ENCODE data around the gene IL20RB. TPM values are rescaled to one million over a fixed set of nuclear protein-coding genes. Genes with fewer than 3 reads are reported as not detected.
"Not testable (repeated sequence)": the region's sequence is repeated elsewhere in the genome, so short reads cannot be mapped to it uniquely, and the experiment has no call there.

Gene IL20RB
- total RNA-seq, 1 experiment from 2014 or later = 3.6 TPM

GRCh38 chr3:136954980-136955780, 2.6 kb upstream of the IL20RB start:
- DNase-seq (ENCODE audit: low read depth in 1 of 2, low spot score in 2 of 2) = peak in 1 of 2 experiments; percentile 38
- Histone ChIP-seq H3K9me3 (replicated peaks) (no peaks in the 10 kb centered on the region), H3K27me3 (replicated peaks) (no peaks in the 10 kb centered on the region), H3K4me3 (no peak overlapping the region), H3K36me3 (no peaks in the 10 kb centered on the region), H3K27ac (peak overlapping the region; percentile 77), H3K4me1 (replicated peaks) (peaks cover 59% of the 10 kb centered on the region)

- no peaks in the 10 kb centered on the region for H3K27me3 ChIP-seq (replicated peaks)
- H3K9me3 ChIP-seq (replicated peaks) = no peaks in the 10 kb centered on the region
- peak; percentile 74 to 81 for DNase-seq (ENCODE audit: low read depth in 1 of 2, low spot score in 2 of 2)
- H3K4me3 ChIP-seq = no peak overlapping the region
- H3K4me1 ChIP-seq (replicated peaks) = peaks cover 64% of the 10 kb centered on the region
- H3K27ac ChIP-seq = peak overlapping the region; percentile 77
- no peaks in the 10 kb centered on the region for H3K36me3 ChIP-seq
Measured at GRCh38 chr3:136955813-136956212, 2.0 kb upstream of the IL20RB start.

DNA sequence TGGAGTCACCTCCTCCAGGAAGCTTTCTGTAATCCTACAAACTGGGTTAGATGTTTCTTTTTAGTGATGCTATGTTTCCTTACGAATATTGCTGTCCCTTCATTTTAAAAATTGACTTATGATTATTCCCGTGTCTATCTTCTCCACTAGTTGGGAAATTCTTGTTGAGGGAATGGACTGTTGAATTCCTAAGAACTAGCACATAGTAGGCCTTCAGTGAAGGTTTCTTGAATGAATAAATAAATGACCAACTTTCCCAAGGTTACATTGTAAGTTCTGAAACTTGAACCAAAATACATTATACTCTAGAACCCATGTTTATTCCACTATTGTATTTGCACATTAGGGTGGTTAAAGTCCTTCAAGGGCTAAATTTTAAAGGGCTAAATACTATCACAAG, 812 bp upstream of the IL20RB start:
- Histone ChIP-seq H3K27ac (0 out of 2 replicates have a peak overlapping the region, but pooled peaks have one; percentile 45), H3K27me3 (replicated peaks) (no peaks in the 10 kb centered on the region), H3K4me1 (replicated peaks) (peaks cover 69% of the 10 kb centered on the region), H3K4me3 (no peak overlapping the region), H3K9me3 (replicated peaks) (no peaks in the 10 kb centered on the region), H3K36me3 (no peaks in the 10 kb centered on the region)
- no peak for DNase-seq (ENCODE audit: low read depth in 1 of 2, low spot score in 2 of 2)

DNA sequence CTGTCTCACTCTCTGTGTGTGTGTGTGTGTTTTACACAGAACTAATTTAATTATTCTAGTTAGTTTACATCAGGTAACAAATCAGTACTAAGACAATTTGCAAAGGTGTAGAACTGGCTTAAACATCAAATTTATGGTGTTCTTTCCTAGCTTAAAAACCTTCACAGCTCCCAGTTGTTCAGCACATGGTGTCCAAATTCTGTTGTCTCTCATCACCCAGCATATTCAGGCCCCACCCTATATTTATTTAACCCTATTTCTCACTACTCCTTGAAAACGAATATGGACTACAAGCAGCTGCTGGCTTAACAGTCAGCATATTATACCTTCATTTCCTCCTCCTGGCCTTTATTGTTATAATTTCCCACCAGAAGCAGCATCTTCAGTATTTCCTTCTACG, 1.2 kb downstream of the IL20RB start:
- H3K27me3 ChIP-seq (replicated peaks) = no peaks in the 10 kb centered on the region
- no peak overlapping the region for H3K27ac ChIP-seq
- no peak overlapping the region for H3K4me3 ChIP-seq
- peaks cover 55% of the 10 kb centered on the region for H3K4me1 ChIP-seq (replicated peaks)
- H3K36me3 ChIP-seq = no peaks in the 10 kb centered on the region
- no peaks in the 10 kb centered on the region for H3K9me3 ChIP-seq (replicated peaks)
- no peak for DNase-seq (ENCODE audit: low read depth in 1 of 2, low spot score in 2 of 2)

GRCh38 chr3:136959599-136959998, 1.8 kb downstream of the IL20RB start:
- H3K36me3 ChIP-seq = no peaks in the 10 kb centered on the region
- peaks cover 49% of the 10 kb centered on the region for H3K4me1 ChIP-seq (replicated peaks)
- no peak overlapping the region for H3K4me3 ChIP-seq
- H3K27me3 ChIP-seq (replicated peaks) = no peaks in the 10 kb centered on the region
- no peak overlapping the region for H3K27ac ChIP-seq
- H3K9me3 ChIP-seq (replicated peaks) = no peaks in the 10 kb centered on the region
- no peak for DNase-seq (ENCODE audit: low read depth in 1 of 2, low spot score in 2 of 2)

DNA sequence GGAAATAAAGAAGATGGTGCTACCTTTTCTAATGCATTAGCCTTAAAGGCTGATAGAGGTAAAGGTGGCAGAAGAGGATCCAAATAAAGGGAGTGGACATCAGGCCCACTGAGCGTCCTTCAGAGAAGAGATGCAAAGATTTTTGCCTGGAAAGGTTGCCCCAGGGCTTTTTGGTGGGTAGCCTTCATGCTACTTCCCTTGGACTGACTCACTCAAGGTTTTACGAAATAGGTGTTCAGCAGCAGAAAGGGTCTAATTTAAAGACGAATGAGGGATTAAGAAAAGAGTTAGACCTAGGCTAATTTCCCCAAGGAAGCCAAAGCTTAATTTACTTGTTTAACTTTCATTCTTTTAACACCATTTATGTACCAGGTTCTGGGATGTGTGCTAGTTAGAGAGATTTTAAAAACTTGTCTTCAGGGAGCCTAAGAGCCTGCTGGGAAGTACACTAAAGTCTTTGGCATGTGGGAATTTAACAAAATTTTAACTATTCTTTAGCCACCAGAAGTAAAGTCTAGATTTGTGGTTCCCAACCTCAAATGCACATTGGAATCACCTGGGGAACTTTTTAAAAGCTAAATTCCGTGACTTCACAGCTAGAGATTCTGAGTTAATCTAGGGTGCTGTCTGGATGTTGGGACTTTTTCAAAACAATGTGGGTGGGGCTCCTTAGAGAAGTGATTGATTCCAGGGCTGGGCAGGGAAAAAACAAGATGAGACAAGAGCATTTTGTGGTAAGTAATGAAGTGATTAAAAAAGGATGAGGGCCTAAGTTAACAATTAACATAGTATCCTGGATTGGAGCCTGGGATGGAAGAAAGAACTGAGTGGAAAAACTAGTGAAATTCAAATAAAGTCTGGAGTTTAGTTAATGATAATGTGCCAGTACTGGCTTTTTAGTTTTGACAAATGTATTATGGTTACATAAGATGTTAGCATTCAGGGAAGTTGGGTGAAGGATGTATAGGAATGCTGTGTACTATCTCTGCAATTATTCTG, 3.4 kb downstream of the IL20RB start:
- no peak overlapping the region for H3K27ac ChIP-seq
- H3K4me3 ChIP-seq = no peak overlapping the region
- no peaks in the 10 kb centered on the region for H3K9me3 ChIP-seq (replicated peaks)
- peaks cover 34% of the 10 kb centered on the region for H3K4me1 ChIP-seq (replicated peaks)
- no peak for DNase-seq (ENCODE audit: low read depth in 1 of 2, low spot score in 2 of 2)
- H3K27me3 ChIP-seq (replicated peaks) = no peaks in the 10 kb centered on the region
- no peaks in the 10 kb centered on the region for H3K36me3 ChIP-seq

GRCh38 chr3:136962927-136963326, 5.1 kb downstream of the IL20RB start:
- Histone ChIP-seq H3K4me3 (no peak overlapping the region), H3K27me3 (replicated peaks) (no peaks in the 10 kb centered on the region), H3K9me3 (replicated peaks) (no peaks in the 10 kb centered on the region), H3K27ac (no peak overlapping the region), H3K4me1 (replicated peaks) (peaks cover 16% of the 10 kb centered on the region), H3K36me3 (no peaks in the 10 kb centered on the region)
- no peak for DNase-seq (ENCODE audit: low read depth in 1 of 2, low spot score in 2 of 2)

GRCh38 chr3:136969539-136969938, 11.8 kb downstream of the IL20RB start:
- not testable (repeated sequence) for H3K36me3 ChIP-seq; H3K27me3 ChIP-seq (replicated peaks); H3K4me3 ChIP-seq; H3K4me1 ChIP-seq (replicated peaks); H3K9me3 ChIP-seq (replicated peaks); DNase-seq (ENCODE audit: low read depth in 1 of 2, low spot score in 2 of 2); H3K27ac ChIP-seq

GRCh38 chr3:136973352-136973751, 15.6 kb downstream of the IL20RB start:
- H3K36me3 ChIP-seq = no peaks in the 10 kb centered on the region
- H3K4me3 ChIP-seq = no peak overlapping the region
- no peaks in the 10 kb centered on the region for H3K9me3 ChIP-seq (replicated peaks)
- H3K27ac ChIP-seq = no peak overlapping the region
- no peaks in the 10 kb centered on the region for H3K4me1 ChIP-seq (replicated peaks)
- DNase-seq (ENCODE audit: low read depth in 1 of 2, low spot score in 2 of 2) = no peak
- no peaks in the 10 kb centered on the region for H3K27me3 ChIP-seq (replicated peaks)

- no peaks in the 10 kb centered on the region for H3K27me3 ChIP-seq (replicated peaks)
- no peaks in the 10 kb centered on the region for H3K4me1 ChIP-seq (replicated peaks)
- H3K36me3 ChIP-seq = no peaks in the 10 kb centered on the region
- no peaks in the 10 kb centered on the region for H3K9me3 ChIP-seq (replicated peaks)
- no peak overlapping the region for H3K27ac ChIP-seq
- no peak overlapping the region for H3K4me3 ChIP-seq
- no peak for DNase-seq (ENCODE audit: low read depth in 1 of 2, low spot score in 2 of 2)
Measured at GRCh38 chr3:136974670-136975069, 16.9 kb downstream of the IL20RB start.

DNA sequence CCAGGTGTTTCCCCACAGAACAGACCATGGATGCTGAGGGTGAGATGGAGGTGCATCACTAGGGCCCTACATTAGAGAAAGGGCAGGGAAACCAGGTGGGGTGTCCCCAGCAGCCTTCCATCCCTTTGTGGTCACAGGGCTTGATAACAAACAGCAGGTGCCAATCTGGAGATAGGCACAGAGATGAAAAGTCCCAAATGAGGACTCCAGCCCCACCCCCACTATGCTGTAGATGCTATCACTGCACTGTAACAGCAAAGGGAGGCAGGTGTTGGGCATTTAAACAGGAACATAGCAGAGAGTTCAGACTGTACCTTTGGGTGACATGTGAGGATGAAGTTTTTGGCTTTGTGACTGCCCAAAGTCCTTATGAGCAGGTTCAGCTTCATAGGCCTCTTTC, 21.4 kb downstream of the IL20RB start:
- H3K4me1 ChIP-seq (replicated peaks) = no peaks in the 10 kb centered on the region
- H3K36me3 ChIP-seq = no peaks in the 10 kb centered on the region
- no peaks in the 10 kb centered on the region for H3K9me3 ChIP-seq (replicated peaks)
- H3K4me3 ChIP-seq = no peak overlapping the region
- H3K27me3 ChIP-seq (replicated peaks) = no peaks in the 10 kb centered on the region
- no peak for DNase-seq (ENCODE audit: low read depth in 1 of 2, low spot score in 2 of 2)
- no peak overlapping the region for H3K27ac ChIP-seq

- DNase-seq (ENCODE audit: low read depth in 1 of 2, low spot score in 2 of 2) = no peak
- Histone ChIP-seq H3K4me3 (no peak overlapping the region), H3K27me3 (replicated peaks) (no peaks in the 10 kb centered on the region), H3K9me3 (replicated peaks) (no peaks in the 10 kb centered on the region), H3K36me3 (no peaks in the 10 kb centered on the region), H3K4me1 (replicated peaks) (no peaks in the 10 kb centered on the region), H3K27ac (no peak overlapping the region)
Measured at GRCh38 chr3:136979684-136980083, 21.9 kb downstream of the IL20RB start.

GRCh38 chr3:136982033-136982432, 24.2 kb downstream of the IL20RB start:
- H3K27me3 ChIP-seq (replicated peaks) = no peaks in the 10 kb centered on the region
- no peaks in the 10 kb centered on the region for H3K9me3 ChIP-seq (replicated peaks)
- no peak overlapping the region for H3K4me3 ChIP-seq
- H3K27ac ChIP-seq = no peak overlapping the region
- no peaks in the 10 kb centered on the region for H3K4me1 ChIP-seq (replicated peaks)
- no peaks in the 10 kb centered on the region for H3K36me3 ChIP-seq
- DNase-seq (ENCODE audit: low read depth in 1 of 2, low spot score in 2 of 2) = no peak
